GM21381 (cell line): ENCODE data around the gene OGFOD3.

ENCODE experiments used
- ATAC-seq: cut with Tn5 transposase; IDR thresholded peaks from one replicate; pipeline ENCODE4 v1.9.1; 2021; ENCODE audit warnings: mild to moderate bottlenecking, moderate library complexity; ENCODE audit not compliant: unreplicated experiment

Gene OGFOD3

GRCh38 chr17:82343560-82343959, 74.8 kb downstream of the OGFOD3 start:
- no peak for ATAC-seq

- ATAC-seq, result no peak
Observed at GRCh38 chr17:82342361-82343079, 75.9 kb downstream of the OGFOD3 start.

GRCh38 chr17:82339634-82340580, 78.5 kb downstream of the OGFOD3 start:
- ATAC-seq, result no peak
